Non-pigmented ciliary epithelial cell (primary cell): ENCODE data around the gene IL21R.

ENCODE experiments used
- DNase-seq: peaks from one replicate; pipeline ENCODE4 v3.0.0-alpha.2; 2010; ENCODE audit warnings: low read depth

IL21R gene

DNA sequence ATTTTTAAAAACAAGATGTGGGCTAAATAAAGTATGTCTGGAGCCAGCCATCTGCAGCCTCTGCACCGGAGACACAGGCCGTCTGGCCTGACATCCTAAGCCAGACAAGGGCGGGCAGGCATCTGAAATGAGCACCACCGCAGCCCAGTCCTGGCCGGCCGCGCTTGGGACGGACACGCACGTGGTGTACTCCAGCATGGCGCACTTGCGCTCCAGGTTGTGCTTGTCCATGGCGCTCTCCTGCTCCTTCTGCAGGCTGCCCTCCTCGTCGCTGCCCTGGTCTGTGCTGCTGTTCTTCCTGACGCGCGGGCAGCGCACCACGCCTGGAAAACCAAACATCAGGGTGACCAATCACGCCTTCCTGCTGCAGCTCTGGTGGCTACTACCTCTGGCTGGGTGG is 87.4 kb downstream of the IL21R start:
- no peak for DNase-seq

- no peak for DNase-seq
Observed at GRCh38 chr16:27489906-27490305, 87.9 kb downstream of the IL21R start.

DNA sequence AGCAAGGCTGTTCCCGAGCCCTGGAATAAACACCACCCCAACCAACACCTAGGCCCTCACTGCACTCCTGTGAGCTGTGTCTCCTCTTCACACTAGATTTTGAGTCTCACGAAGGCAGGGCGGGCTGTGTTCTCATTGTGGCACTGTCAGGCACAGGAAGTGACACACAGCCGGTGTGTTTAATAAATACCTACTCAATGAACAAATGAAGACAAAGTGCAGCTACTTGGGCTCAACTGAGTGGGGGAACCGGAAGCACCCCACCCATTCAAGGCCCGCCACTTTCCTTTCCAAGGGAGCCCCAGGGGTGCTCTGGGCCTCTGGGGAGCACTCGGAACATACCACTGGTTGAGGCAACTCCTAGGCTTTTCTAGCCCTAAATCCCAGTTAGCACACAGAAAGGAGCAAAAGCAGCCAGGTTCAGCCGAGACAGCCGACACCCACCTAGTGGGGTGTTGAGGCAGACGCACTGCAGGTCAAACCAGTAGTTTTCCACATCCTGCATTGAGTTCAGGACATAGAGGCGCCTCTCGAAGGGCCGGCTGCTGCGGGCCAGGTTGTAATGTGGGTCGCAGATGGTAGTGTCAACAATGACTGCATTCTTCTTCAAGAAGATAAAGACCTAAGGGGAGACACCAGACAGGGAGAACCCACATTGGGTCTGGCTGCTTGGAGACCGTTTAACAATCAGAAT is 90.1 kb downstream of the IL21R start:
- DNase-seq: no peak

DNA sequence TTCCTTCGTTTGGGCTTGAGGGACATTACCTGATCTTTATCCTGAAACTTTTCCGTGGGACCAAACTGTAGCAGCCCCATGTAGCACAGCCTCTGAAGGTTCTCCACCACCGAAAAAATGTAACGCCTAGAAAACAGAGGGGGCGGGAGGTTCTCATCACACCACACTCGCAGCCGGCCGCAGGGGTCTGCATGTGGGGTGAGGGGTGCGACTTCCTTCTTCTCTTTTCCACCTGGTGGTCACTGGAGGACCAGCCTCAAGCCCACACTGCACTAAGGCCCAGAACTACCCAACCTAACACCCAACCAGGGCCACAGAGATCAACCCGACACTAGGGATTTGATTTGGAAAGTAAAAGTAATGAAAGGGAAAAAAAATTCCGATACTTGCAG is 90.6 kb downstream of the IL21R start:
- no peak for DNase-seq

DNA sequence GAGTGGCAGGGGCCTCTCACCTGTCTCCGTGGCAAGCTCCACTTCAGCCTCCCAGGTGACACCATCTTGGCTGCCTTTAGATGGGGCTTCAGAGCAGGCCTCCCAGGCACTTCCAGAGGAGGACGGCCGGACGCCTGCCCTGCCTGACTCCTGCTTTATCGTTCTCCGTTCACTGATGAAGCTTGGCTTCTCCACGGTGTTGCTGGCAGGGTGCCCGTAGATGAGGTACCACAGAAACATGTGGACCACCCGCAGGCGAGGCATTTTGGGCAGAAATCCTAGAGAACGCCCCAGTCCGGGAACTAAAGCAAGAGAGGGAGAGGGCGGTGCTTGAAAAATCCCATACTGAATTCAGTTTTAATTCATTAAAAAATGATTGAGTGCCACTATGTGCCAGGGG is 93.2 kb downstream of the IL21R start:
- peak; percentile 45 for DNase-seq

- DNase-seq: no peak
Observed at GRCh38 chr16:27498031-27498825, 96.3 kb downstream of the IL21R start.

DNA sequence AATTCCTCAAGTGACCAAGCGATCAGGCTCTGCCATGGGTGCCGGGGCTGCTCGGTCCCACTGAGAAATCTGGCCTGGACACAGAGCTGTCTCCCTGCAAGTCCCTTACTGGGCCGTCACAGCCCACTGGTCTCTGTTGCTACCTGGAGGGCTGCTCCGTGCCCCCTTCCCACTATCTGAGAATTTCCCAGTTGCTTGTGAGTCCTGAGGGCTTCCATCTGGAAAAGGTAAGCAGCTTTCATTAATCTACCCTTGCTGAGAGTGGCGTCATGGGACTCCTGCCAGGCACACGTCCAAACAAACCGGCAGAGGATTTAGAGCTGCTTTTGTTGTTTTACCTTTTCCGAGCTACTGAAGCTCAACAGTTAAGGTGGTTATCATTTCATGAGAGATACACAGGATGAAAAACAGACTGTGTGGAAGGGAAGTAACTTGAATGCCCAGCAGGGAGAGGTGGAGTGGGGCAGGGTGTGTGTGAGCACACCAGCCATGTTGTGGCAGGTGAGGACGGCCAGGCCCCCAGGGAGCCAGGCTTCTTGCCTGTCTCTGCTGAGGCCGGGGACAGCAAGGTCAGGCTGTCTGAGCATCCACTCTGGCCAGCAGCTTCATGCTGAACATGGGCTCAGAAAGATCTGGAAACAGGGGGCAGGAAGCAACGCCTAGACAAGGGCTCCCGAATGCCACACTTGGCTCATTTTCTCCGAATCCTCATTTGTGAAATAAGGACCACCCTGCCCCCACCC is 97.1 kb downstream of the IL21R start:
- DNase-seq: no peak

DNA sequence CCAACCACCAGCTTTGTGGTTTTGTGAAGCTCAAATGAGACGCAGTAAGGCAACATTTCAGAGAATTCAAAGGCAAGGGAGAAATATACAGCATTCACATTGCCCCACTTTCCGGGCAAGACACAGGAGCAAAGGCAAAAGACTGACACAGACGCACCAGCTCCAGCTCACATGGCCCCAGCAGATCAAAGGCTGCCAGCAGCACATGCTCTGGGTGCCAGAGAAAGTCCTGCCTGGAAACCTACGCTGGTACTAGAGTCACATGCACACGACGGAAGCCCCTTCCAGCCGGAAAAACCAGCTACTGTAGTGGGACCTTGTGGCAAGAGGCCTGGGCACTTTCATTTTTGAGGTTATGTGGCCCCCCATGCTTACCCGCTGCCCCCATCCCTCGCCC is 97.7 kb downstream of the IL21R start:
- DNase-seq: no peak

- no peak for DNase-seq
Observed at GRCh38 chr16:27500801-27501200, 98.8 kb downstream of the IL21R start.
